HepG2 (cell line): ENCODE results near the gene SRRM3. TPM values are rescaled to one million over a fixed set of nuclear protein-coding genes. Genes with fewer than 3 reads are reported as not detected.

Source experiments
- ARID4A ChIP-seq: sonication (generic); formaldehyde crosslinking; IDR thresholded peaks from 2 replicates; pipeline ENCODE4 v1.5.0; 2020; ENCODE audit warnings: mild to moderate bottlenecking, missing genetic modification reagents, borderline replicate concordance
- FOXO1 ChIP-seq: sonication (generic); formaldehyde crosslinking; IDR thresholded peaks from 2 replicates; pipeline ENCODE4 v1.4.0; 2020; ENCODE audit warnings: missing genetic modification reagents
- JARID2 ChIP-seq: sonication (generic); formaldehyde crosslinking; IDR thresholded peaks from 2 replicates; pipeline ENCODE4 v1.8.1; 2023; ENCODE audit warnings: missing genetic modification reagents, inconsistent platforms; ENCODE audit not compliant: insufficient replicate concordance
- JUND ChIP-seq: sonication (generic); formaldehyde crosslinking; IDR thresholded peaks from 2 replicates; pipeline ENCODE4 v1.8.0; 2022; ENCODE audit warnings: mild to moderate bottlenecking, missing genetic modification reagents
- KAT8 ChIP-seq: IDR thresholded peaks from 2 replicates; pipeline ENCODE4 v1.6.1; 2016; ENCODE audit warnings: missing genetic modification reagents, missing compliant biosample characterization
- KDM5B ChIP-seq: sonication (generic); formaldehyde crosslinking; IDR thresholded peaks from 2 replicates; pipeline ENCODE4 v1.4.0; 2020; ENCODE audit warnings: missing genetic modification reagents, mild to moderate bottlenecking, borderline replicate concordance
- MEF2D ChIP-seq: sonication (generic); formaldehyde crosslinking; IDR thresholded peaks from 2 replicates; pipeline ENCODE4 v1.5.1; 2020; ENCODE audit warnings: mild to moderate bottlenecking, missing genetic modification reagents
- MIER3 ChIP-seq: IDR thresholded peaks from 2 replicates; pipeline ENCODE4 v1.6.1; 2016; ENCODE audit warnings: missing compliant biosample characterization, borderline replicate concordance
- PCBP1 ChIP-seq: fragments of 200-400 bp; formaldehyde crosslinking; IDR thresholded peaks from 2 replicates; pipeline ENCODE4 v1.6.1; 2017; ENCODE audit warnings: mild to moderate bottlenecking, low read depth, low read length, borderline replicate concordance
- REPIN1 ChIP-seq: sonication (generic); formaldehyde crosslinking; IDR thresholded peaks from 2 replicates; pipeline ENCODE4 v1.8.0; 2022; ENCODE audit warnings: missing genetic modification reagents, low read depth, mild to moderate bottlenecking, borderline replicate concordance
- RNF2 ChIP-seq: fragments of 450-650 bp; conservative IDR thresholded peaks from 2 replicates; pipeline ENCODE4 v1.6.1; 2016; ENCODE audit warnings: low read depth
- RXRA ChIP-seq: sonication (generic); formaldehyde crosslinking; IDR thresholded peaks from 2 replicates; pipeline ENCODE4 v1.5.1; 2020; ENCODE audit warnings: missing genetic modification reagents
- TP53 ChIP-seq: sonication (generic); formaldehyde crosslinking; conservative IDR thresholded peaks from 2 replicates; pipeline ENCODE4 v1.4.0; 2020; ENCODE audit warnings: missing genetic modification reagents
- TSC22D2 ChIP-seq: sonication (generic); formaldehyde crosslinking; IDR thresholded peaks from 2 replicates; pipeline ENCODE4 v1.5.1; 2020; ENCODE audit warnings: missing genetic modification reagents, mild to moderate bottlenecking, borderline replicate concordance
- ZBTB25 ChIP-seq: IDR thresholded peaks from 2 replicates; pipeline ENCODE4 v1.6.1; 2018; ENCODE audit warnings: missing genetic modification reagents
- ZBTB44 ChIP-seq: sonication (generic); formaldehyde crosslinking; IDR thresholded peaks from 2 replicates; pipeline ENCODE4 v1.4.0; 2020; ENCODE audit warnings: missing genetic modification reagents
- ZNF264 ChIP-seq: sonication (generic); formaldehyde crosslinking; IDR thresholded peaks from 2 replicates; pipeline ENCODE4 v1.4.0; 2020; ENCODE audit warnings: missing genetic modification reagents
- ZNF280B ChIP-seq: sonication (generic); formaldehyde crosslinking; IDR thresholded peaks from 2 replicates; pipeline ENCODE4 v1.5.0; 2020; ENCODE audit warnings: missing genetic modification reagents, mild to moderate bottlenecking, borderline replicate concordance
- ZNF567 ChIP-seq: sonication (generic); formaldehyde crosslinking; IDR thresholded peaks from 2 replicates; pipeline ENCODE4 v1.8.1; 2023; ENCODE audit warnings: mild to moderate bottlenecking, missing genetic modification reagents, borderline replicate concordance
- ZNF850 ChIP-seq: sonication (generic); formaldehyde crosslinking; conservative IDR thresholded peaks from 2 replicates; pipeline ENCODE4 v1.9.0; 2021; ENCODE audit warnings: mild to moderate bottlenecking, missing genetic modification reagents
- polyA plus RNA-seq, 8 experiments: library from polyadenylated mRNA; depleted of rRNA in 3 of 8; stranded (reverse) in 7 of 8; unstranded in 1 of 8; fragments of >200 nt; fragmentation: Illumina TruSeq in 4 of 8; extraction: Trizol in 4 of 8; gene quantifications; 2 replicates each; pipeline versions ENCODE4 v1.2.1 to v1.2.3, GENCODE V29; 2011 to 2016; ENCODE audit warnings: low read depth in 4 of 8, missing spikeins in 1 of 8, mixed read lengths in 1 of 8; ENCODE audit not compliant: insufficient read depth in 1 of 8
- total RNA-seq, 5 experiments: library from RNA; depleted of rRNA; stranded (reverse); fragments of >200 nt; fragmentation: Illumina TruSeq; extraction: Trizol; gene quantifications; 2 replicates each; pipeline ENCODE4 v1.2.3, GENCODE V29; 2016; ENCODE audit warnings: low read depth in 1 of 5

SRRM3 gene
- total and polyA plus RNA-seq, 2 of the 13 experiments (the other 11 are each of a cell fraction or from before 2014, with no cell fraction given), result 0.13 to 0.54 TPM

- TF ChIP-seq KAT8 (CRISPR knock-in tag), result peak; percentile 82
- no peak for TF ChIP-seq ZNF850 (CRISPR knock-in tag)
- no peak for TF ChIP-seq TSC22D2 (CRISPR knock-in tag)
- 0 out of 2 replicates have a peak, but pooled peaks have one; percentile 82 for TF ChIP-seq ZNF567
- peak; percentile 85; the same call in 1 of the 2 replicates for TF ChIP-seq MIER3 (CRISPR knock-in tag)
- peak; percentile 67; the same call in 1 of the 2 replicates for TF ChIP-seq ARID4A
- TF ChIP-seq PCBP1, result no peak
- TF ChIP-seq RXRA (CRISPR knock-in tag), result peak; percentile 68; the same call in 1 of the 2 replicates
- TF ChIP-seq TP53 (CRISPR knock-in tag), result no peak
- no peak for TF ChIP-seq RNF2
- TF ChIP-seq KDM5B (CRISPR knock-in tag), result peak; percentile 71; the same call in 1 of the 2 replicates
- peak; percentile 52 for TF ChIP-seq FOXO1
- TF ChIP-seq ZBTB44 (CRISPR knock-in tag), result peak; percentile 58; the same call in 1 of the 2 replicates
- TF ChIP-seq MEF2D, result peak; percentile 47; the same call in 1 of the 2 replicates
- no peak for TF ChIP-seq JARID2 (CRISPR knock-in tag)
- TF ChIP-seq ZBTB25 (CRISPR knock-in tag), result peak; percentile 78; the same call in 1 of the 2 replicates
- no peak for TF ChIP-seq JUND (CRISPR knock-in tag)
- TF ChIP-seq ZNF280B (CRISPR knock-in tag), result 0 out of 2 replicates have a peak, but pooled peaks have one; percentile 58
- peak; percentile 95 for TF ChIP-seq REPIN1
- TF ChIP-seq ZNF264 (CRISPR knock-in tag), result 0 out of 2 replicates have a peak, but pooled peaks have one; percentile 22
Observed at GRCh38 chr7:76314042-76314721, 112.5 kb downstream of the SRRM3 start (continued).
